Left forelimb (tissue), 1 donor: ENCODE data around the gene DRC3.
"Not testable (repeated sequence)": the region's sequence is repeated elsewhere in the genome, so short reads cannot be mapped to it uniquely, and the experiment has no call there.

Experiments
- DNase-seq: peaks from one replicate; pipeline ENCODE4 v3.0.0-alpha.2; 2018; ENCODE audit warnings: low spot score

Gene DRC3, protein sequence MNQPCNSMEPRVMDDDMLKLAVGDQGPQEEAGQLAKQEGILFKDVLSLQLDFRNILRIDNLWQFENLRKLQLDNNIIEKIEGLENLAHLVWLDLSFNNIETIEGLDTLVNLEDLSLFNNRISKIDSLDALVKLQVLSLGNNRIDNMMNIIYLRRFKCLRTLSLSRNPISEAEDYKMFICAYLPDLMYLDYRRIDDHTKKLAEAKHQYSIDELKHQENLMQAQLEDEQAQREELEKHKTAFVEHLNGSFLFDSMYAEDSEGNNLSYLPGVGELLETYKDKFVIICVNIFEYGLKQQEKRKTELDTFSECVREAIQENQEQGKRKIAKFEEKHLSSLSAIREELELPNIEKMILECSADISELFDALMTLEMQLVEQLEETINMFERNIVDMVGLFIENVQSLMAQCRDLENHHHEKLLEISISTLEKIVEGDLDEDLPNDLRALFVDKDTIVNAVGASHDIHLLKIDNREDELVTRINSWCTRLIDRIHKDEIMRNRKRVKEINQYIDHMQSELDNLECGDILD

GRCh38 chr17:17972126-17972951, at the start of gene DRC3, which contains the start of gene TOM1L2:
Gene DRC3 (plus strand): TSS chr17:17972862. CDS start chr17:17977599, 4,737 bp downstream.
Gene TOM1L2 (minus strand): TSS chr17:17972400. CDS start chr17:17972313, 87 bp downstream.
- DNase-seq: peak; percentile 100

DNA sequence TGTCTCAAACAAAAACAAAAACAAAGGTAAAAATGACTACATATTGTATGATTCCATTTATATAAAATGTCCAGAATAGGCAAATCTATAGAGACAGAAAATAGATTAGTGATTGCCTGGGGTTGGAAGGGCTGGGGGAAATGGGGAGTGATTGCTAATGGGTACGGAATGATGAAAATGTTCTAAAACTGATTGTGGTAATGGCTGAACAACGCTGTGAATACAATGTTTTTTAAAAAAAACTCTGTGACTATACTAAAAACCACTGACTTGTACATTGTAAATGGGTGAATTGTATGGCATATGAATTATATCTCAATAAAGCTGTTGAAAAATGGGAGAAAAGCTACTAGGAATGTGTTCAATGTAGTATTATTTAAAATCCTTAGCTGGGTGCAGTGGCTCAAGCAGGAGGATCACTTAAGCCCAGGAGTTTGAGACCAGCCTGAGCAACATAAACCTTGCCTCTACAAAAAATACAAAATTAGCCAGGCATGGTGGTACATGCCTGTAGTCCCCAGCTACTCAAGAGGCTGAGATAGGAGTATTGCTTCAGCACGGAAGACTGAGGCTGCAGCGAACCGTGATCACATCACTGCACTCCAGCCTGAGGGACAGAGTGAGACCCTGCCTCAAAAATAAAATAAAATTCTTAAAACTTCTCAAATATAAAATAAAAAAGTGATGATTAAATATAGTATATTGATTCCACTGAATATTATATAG, 48.4 kb upstream of the DRC3 start:
- DNase-seq: no peak

DNA sequence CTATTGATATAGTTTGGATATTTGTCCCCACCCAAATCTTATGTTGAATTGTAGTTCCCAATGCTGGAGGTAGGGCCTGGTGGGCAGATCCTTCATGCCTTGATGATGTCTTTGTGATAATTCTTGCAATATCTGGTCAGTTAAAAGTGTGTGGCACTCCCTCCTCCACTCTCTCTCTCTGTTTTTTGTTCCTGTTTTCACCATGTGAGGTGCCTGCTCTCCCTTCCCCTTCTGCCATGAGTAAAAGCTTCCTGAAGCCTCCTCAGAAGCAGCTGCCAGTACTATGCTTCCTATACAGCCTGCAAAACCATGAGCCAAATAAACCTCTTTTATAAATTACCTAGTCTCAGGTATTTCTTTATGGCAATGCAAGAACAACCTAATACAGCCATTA, 47.8 kb upstream of the DRC3 start:
- DNase-seq: no peak

DNA sequence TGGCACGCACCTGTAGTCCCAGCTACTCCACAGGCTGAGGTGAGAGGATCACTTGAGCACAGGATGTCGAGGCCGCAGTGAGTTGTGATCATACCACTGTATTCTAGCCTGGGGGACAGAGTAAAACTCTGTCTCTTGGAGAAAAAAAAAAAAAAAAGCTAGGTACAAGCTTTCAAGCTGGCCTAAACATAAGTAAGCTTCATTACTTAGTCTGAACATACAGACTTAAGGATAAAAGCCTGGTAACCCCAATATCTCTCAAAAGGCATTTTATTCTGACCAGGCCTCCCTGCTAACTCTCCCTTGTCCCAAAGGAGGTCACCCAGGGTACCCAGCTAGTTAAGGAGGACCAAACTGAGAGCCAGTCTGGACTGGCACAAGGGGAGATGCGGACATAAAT, 46.6 kb upstream of the DRC3 start:
- no peak for DNase-seq

DNA sequence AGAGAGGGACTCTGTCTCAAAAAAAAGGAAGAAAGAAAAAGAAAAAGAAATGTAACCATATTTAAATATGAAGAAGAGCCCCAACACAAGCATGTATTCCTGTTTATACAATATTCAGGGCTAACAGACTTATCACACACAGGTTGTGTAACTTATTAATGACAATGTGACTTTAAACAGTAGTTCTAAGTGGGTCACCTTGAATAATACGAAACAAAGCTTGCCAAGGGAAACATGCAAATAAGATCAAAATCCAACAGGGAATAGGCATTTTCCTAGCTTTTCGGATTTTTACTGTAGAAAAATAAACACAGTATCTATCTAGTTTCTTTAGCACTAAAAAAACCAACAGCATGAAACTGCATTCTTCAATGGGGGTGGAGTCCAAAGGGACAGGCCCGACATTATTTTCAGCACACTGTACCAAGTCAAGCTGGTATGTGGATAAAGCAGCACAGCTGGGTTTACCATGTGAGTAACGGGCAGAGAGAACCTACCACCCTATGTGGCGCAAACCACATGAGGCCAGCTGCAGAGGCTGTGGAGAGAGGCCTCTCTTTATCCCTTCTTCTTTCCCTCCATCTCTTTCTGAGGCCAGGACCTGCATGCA, 45.7 kb upstream of the DRC3 start:
- DNase-seq: no peak

GRCh38 chr17:17928398-17929287, 44.0 kb upstream of the DRC3 start:
- DNase-seq: no peak

DNA sequence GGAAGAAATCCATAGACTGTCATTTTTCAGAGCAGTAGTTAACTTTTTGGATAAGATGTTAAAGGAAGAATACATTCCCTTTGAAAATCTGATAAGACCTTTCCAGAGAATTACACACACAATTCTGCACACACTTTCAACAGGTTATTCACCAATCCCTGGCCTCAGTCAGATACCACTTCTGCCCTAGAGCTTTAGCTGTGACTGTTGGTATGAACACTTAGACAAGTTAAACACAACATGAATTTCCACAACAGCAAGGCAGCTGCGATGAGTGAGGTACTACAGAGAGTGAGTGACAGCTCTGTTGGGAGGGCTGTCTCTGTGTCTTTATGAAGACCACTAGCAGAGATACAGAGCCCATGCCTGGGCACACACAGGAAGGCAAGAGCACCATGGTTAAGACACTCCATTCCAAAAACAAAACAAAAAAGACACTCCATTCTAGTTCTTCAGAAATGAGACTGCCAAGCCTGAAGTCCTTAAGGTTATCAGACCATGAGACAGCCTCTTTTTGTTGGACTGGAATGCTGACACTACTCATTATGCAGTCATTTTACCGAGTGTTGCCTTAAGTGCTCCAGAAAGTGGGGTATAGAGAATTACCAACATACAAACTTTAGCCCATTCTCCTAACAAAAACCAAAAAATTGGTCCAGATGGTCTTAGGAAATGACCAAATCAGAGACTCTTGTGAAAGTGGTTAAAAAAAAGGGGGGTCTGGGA, 42.8 kb upstream of the DRC3 start:
- DNase-seq: no peak

DNA sequence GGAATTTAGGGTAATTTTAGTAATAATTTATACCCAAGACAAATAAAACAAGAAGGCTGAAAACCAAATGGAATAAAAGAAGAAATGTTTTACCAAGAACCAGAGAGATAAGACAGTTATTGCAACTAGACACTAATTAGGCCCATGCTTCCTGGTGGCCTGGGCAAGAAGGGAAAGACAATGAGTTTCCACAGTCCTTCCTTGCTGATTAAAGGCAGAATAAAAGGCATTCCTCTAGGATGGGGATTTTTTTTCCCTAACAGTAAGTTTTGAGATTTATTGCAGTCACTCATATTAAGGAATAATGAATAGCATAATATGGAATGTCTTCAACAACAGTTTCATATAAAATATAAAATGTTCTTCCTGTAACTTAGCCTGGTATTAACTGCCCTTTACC, 42.0 kb upstream of the DRC3 start:
- DNase-seq: no peak

DNA sequence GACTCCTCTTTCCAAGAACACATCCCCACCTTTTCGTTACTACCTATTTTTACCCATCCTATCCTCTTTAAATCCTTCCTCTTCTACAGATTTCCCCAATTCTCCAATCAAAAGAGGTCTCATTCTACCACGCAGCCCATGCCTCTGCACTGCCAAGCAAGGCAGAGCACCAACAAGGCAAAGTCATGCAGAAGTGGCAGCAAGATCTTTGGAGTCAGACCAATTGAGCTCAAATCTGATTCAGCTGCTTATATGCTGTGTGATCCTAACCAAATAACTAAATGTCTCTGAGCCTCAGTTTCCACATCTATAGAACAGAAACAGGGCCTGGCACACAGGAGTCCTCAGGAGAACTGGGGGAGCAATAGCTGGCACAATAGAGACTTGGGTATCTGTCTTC, 41.5 kb upstream of the DRC3 start:
- DNase-seq: no peak

GRCh38 chr17:17933775-17934174, 38.9 kb upstream of the DRC3 start:
- DNase-seq: no peak

DNA sequence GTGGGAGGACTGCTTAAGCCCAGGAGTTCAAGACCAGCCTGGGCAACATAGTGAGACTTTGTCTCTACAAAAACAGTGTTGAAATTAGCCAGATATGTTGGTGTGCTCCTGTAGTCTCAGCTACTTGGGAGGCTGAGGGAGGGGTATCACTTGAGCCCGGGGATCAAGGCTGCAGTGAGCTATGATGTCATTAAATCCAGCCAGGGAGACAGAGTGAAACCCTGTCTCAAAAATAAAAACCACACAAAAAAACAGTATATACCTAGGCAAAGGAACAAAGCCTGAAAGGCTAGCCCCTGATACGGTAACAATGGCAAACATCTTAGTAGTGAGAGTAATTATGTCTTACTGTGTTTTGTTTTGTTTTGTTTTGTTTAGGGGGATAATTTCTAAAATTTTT, 38.4 kb upstream of the DRC3 start:
- DNase-seq: no peak

DNA sequence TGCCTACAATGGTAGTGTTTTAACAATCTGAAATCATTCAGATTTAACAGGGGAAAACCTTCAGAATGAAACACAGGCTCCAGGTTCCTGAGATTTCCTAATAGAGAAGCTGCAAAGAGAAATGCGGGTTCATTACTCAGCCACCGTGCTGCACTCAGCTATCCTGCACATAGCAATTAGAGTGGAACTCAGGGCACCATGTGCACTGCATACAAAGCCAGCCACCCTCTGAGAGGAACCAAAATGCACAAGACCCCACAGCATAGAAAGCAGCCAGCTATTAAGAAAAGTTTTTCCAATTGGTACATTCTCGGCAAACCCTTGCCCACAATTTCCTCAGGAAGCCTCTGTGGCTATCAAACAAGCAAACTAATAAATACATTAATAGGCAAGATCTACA, 37.9 kb upstream of the DRC3 start:
- DNase-seq: no peak

- no peak for DNase-seq
Measured at GRCh38 chr17:17935321-17936271, 37.1 kb upstream of the DRC3 start.

- no peak for DNase-seq
Measured at GRCh38 chr17:17937201-17937853, 35.3 kb upstream of the DRC3 start.

- DNase-seq: no peak
Measured at GRCh38 chr17:17937958-17938357, 34.7 kb upstream of the DRC3 start.

DNA sequence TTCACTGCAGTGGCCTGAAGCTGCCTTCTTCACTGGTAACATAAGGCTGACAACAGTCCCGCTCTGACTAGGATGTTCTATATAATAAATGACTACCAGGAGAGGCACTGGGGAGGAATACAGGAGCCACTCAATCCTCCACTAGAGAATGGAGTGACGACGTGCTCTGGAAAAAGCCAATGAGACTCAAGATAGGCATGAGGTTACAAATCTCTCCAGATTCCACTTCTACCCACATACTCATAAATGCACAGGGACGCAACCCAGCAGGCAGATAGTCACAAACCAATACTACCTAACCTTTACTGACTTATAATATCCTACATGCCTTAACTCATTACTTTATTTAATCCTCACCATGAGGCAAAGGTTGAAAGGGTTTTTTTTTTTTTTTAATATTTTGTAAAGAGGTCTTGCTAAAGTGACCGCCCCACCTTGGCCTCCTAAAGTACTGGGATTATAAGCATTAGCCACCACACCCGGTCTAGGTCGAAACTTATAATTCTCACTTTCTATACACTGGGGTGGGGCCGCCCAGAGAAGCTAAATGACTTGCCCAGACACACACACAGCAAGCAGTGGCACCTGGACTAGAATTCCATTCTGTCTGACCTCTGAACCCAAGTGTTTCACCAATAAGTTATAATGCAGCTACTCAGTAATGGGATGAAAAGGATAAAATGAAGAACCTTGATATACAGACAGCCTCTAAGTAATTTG, 34.1 kb upstream of the DRC3 start:
- DNase-seq: no peak

DNA sequence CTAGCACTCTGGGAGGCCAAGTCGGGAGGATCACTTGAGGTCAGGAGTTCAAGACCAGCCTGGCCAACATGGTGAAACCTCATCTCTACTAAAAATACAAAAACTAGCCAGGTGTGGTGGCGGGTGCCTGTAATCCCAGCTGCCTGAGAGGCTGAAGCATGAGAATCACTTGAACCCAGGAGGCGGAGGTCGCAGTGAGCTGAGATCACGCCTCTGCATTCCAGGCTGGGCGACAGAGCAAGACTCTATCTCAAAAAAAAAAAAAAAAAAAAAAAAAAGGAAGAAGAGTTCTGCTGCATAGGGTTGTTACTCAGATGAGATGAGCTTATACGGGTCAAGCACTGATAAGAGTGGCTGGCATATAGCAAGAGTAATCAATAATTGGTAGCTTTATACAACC, 32.7 kb upstream of the DRC3 start:
- DNase-seq: not testable (repeated sequence)

DNA sequence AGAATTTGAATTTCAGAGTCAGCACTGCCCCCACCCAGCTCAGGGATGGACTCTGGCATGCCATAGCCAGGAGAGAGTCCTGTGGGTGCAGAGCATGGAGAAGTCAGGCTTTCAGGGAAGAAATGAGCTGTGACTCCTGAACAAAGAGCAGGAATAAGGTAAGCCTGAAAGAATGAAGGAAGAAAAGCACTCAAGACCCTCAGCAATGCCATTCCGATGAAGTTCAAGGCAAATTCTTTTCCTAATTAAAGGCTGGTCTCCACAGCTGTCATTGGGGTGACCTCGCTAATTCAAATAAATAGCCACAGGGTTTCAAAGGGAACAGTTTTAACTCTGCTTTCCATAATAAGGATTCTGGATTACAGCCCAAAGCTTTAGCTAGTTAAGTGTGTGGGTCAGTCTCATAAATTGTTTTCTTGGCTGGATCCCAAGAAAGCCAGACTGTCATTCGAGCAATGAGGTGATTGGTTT, 32.2 kb upstream of the DRC3 start:
- DNase-seq: no peak
